ENCODE data around the gene HHIP.

DNA sequence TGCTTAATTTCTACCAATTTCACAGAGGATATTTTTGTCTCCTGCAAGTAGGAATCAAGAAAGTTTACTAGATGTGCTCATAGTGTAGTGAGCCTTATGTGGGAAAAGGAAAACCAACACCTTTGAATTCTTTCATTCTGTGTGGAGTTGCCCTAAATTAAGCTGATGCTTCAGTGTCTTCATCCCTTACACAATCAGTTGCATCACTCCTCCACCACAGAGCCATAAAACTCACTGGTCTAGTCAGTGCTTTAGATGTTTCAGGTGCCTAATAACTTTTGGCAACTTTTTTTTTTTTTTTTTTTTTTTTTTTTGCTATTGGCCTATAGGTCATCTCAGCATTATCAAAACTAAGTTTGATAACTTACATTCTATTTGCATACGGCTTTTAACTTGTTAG lies 41.5 kb downstream of the HHIP start:
- TF ChIP-seq ESRRG (CRISPR knock-in tag; IDR thresholded peaks at IDR 0.05) (no peak), RARB (CRISPR knock-in tag; IDR thresholded peaks at IDR 0.05) (no peak), GLIS3 (CRISPR knock-in tag; IDR thresholded peaks at IDR 0.05) (no peak), ZC3H10 (CRISPR knock-in tag; IDR thresholded peaks at IDR 0.05) (no peak), SNAI2 (CRISPR knock-in tag; IDR thresholded peaks at IDR 0.05) (no peak), ZFP30 (CRISPR knock-in tag; IDR thresholded peaks at IDR 0.05) (no peak), ZNF8 (CRISPR knock-in tag; IDR thresholded peaks at IDR 0.05) (no peak), TCF4 (CRISPR knock-in tag; IDR thresholded peaks at IDR 0.05; ENCODE audit: borderline replicate concordance) (no peak)
- TF ChIP-seq, protein P1, sequence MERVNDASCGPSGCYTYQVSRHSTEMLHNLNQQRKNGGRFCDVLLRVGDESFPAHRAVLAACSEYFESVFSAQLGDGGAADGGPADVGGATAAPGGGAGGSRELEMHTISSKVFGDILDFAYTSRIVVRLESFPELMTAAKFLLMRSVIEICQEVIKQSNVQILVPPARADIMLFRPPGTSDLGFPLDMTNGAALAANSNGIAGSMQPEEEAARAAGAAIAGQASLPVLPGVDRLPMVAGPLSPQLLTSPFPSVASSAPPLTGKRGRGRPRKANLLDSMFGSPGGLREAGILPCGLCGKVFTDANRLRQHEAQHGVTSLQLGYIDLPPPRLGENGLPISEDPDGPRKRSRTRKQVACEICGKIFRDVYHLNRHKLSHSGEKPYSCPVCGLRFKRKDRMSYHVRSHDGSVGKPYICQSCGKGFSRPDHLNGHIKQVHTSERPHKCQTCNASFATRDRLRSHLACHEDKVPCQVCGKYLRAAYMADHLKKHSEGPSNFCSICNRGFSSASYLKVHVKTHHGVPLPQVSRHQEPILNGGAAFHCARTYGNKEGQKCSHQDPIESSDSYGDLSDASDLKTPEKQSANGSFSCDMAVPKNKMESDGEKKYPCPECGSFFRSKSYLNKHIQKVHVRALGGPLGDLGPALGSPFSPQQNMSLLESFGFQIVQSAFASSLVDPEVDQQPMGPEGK (CRISPR knock-in tag; IDR thresholded peaks at IDR 0.05; ENCODE audit: borderline replicate concordance), result no peak
- TF ChIP-seq, protein P2, sequence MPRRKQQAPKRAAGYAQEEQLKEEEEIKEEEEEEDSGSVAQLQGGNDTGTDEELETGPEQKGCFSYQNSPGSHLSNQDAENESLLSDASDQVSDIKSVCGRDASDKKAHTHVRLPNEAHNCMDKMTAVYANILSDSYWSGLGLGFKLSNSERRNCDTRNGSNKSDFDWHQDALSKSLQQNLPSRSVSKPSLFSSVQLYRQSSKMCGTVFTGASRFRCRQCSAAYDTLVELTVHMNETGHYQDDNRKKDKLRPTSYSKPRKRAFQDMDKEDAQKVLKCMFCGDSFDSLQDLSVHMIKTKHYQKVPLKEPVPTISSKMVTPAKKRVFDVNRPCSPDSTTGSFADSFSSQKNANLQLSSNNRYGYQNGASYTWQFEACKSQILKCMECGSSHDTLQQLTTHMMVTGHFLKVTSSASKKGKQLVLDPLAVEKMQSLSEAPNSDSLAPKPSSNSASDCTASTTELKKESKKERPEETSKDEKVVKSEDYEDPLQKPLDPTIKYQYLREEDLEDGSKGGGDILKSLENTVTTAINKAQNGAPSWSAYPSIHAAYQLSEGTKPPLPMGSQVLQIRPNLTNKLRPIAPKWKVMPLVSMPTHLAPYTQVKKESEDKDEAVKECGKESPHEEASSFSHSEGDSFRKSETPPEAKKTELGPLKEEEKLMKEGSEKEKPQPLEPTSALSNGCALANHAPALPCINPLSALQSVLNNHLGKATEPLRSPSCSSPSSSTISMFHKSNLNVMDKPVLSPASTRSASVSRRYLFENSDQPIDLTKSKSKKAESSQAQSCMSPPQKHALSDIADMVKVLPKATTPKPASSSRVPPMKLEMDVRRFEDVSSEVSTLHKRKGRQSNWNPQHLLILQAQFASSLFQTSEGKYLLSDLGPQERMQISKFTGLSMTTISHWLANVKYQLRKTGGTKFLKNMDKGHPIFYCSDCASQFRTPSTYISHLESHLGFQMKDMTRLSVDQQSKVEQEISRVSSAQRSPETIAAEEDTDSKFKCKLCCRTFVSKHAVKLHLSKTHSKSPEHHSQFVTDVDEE (CRISPR knock-in tag; IDR thresholded peaks at IDR 0.05), result no peak
